T-helper 1 cell treated with Interleukin-12 subunit alpha and Interleukin-12 subunit beta and Interleukin-4 antibody, amounts not matched to agents 30 μg/mL and 1 μg/mL, for 36 hours (primary cell): ENCODE measurements around the gene POU2AF1.

Experiments used
- H3K27ac Mint-ChIP-seq: one replicate; pipeline ENCODE4 v1.8.0; 2021; ENCODE audit warnings: mild to moderate bottlenecking, mixed read lengths
- H3K27me3 Mint-ChIP-seq: one replicate; pipeline ENCODE4 v1.8.0; 2021; ENCODE audit warnings: low read depth, mixed read lengths
- H3K36me3 Mint-ChIP-seq: one replicate; pipeline ENCODE4 v1.8.0; 2021; ENCODE audit warnings: low read depth, mixed read lengths
- H3K4me1 Mint-ChIP-seq: one replicate; pipeline ENCODE4 v1.8.0; 2021; ENCODE audit warnings: low read depth, mixed read lengths
- H3K4me3 Mint-ChIP-seq: one replicate; pipeline ENCODE4 v1.8.0; 2021; ENCODE audit warnings: mild to moderate bottlenecking, moderate library complexity, mixed read lengths
- H3K9me3 Mint-ChIP-seq: one replicate; pipeline ENCODE4 v1.8.0; 2021; ENCODE audit warnings: mixed read lengths

POU2AF1 gene

GRCh38 chr11:111384494-111384893 is 5.4 kb upstream of the POU2AF1 start:
- Mint-ChIP-seq H3K27me3 (no peaks in the 10 kb centered on the region), H3K4me1 (peaks cover 18% of the 10 kb centered on the region), H3K4me3 (no peak overlapping the region), H3K36me3 (peaks cover 2% of the 10 kb centered on the region), H3K27ac (no peak overlapping the region), H3K9me3 (peaks cover 8% of the 10 kb centered on the region)

GRCh38 chr11:111382451-111382850 is 3.4 kb upstream of the POU2AF1 start:
- peaks cover 3% of the 10 kb centered on the region for H3K9me3 Mint-ChIP-seq
- no peak overlapping the region for H3K4me3 Mint-ChIP-seq
- peaks cover 28% of the 10 kb centered on the region for H3K4me1 Mint-ChIP-seq
- peaks cover 2% of the 10 kb centered on the region for H3K36me3 Mint-ChIP-seq
- H3K27ac Mint-ChIP-seq = no peak overlapping the region
- H3K27me3 Mint-ChIP-seq = no peaks in the 10 kb centered on the region

DNA sequence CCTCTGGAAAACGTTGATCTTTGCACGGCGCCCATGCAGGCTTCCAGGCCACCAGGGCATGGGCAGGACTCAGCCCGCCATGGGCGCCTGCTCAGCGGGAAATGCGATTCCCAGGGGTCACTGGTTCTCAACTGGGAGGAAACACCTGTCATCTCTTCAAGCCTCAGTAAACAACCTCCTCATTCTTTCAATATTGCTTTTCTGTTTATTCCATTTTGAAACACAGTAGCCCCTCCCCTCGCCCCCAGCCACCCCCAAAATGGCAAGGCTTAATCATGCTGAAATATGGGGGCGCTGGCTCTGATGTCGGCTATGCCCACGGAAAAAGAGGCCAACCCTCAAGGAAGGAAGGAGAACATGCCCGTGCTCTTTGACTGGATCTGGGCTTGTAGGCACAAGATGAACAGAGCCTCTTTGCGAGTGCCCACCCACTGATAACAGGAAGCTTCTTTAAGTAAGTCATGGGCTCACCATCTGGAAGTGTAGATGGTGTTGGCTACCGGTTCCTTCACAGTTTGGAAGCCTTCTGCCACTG is 594 bp upstream of the POU2AF1 start:
- Mint-ChIP-seq H3K27me3 (no peaks in the 10 kb centered on the region), H3K4me1 (peaks cover 45% of the 10 kb centered on the region), H3K36me3 (no peaks in the 10 kb centered on the region), H3K9me3 (no peaks in the 10 kb centered on the region), H3K27ac (peak overlapping the region; percentile 97), H3K4me3 (peak overlapping the region; percentile 58)

GRCh38 chr11:111378185-111378860 is 752 bp downstream of the POU2AF1 start:
- no peaks in the 10 kb centered on the region for H3K9me3 Mint-ChIP-seq
- no peaks in the 10 kb centered on the region for H3K36me3 Mint-ChIP-seq
- peak overlapping the region; percentile 89 for H3K4me3 Mint-ChIP-seq
- peaks cover 48% of the 10 kb centered on the region for H3K4me1 Mint-ChIP-seq
- no peaks in the 10 kb centered on the region for H3K27me3 Mint-ChIP-seq
- peak overlapping the region; percentile 97 for H3K27ac Mint-ChIP-seq

- H3K27ac Mint-ChIP-seq = peak overlapping the region; percentile 62
- H3K36me3 Mint-ChIP-seq = no peaks in the 10 kb centered on the region
- peaks cover 57% of the 10 kb centered on the region for H3K4me1 Mint-ChIP-seq
- H3K4me3 Mint-ChIP-seq = peak overlapping the region; percentile 25
- H3K9me3 Mint-ChIP-seq = no peaks in the 10 kb centered on the region
- no peaks in the 10 kb centered on the region for H3K27me3 Mint-ChIP-seq
Measured at GRCh38 chr11:111376181-111376871, 2.7 kb downstream of the POU2AF1 start.

DNA sequence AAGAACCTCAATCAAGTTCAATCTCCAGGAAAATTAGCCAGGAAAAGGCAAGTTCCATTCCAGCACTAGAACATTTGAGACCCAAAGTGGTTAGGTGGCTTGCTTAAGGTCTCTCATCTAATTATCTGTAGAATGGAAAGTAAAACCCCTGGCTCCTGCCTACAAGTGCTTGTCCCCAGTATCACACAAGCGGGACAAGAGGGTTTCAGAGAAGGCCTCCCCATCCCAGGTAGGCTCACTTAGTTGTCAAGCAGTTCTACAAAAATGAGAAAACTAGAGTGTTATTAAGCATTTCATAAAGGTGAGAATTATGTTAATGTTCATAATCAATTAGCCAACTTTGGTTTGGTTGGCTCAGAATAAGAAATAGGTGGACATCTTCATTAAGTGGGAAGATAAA is 5.5 kb downstream of the POU2AF1 start:
- Mint-ChIP-seq H3K4me3 (no peak overlapping the region), H3K9me3 (peaks cover 4% of the 10 kb centered on the region), H3K4me1 (peaks cover 47% of the 10 kb centered on the region), H3K27ac (no peak overlapping the region), H3K27me3 (no peaks in the 10 kb centered on the region), H3K36me3 (peaks cover 10% of the 10 kb centered on the region)

DNA sequence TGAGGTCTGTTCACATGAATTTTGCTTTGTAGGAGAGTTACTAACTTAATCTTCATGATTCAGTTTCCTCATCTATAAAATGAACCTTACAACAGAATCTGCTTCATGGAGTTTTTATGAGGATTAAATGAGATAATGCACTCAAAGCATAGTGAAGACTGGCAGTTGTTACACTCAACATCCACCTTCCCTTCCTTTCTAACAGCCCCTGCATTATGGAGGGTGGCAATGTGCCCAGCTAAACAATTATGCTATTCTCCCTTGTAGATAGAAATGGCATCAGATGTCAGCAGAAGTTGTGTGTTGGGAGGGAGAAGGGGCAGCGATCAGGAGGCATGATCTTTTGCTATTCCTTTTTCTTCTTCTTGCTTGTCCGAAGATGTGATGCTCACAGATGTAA is 6.5 kb downstream of the POU2AF1 start:
- Mint-ChIP-seq H3K9me3 (peaks cover 4% of the 10 kb centered on the region), H3K36me3 (peaks cover 10% of the 10 kb centered on the region), H3K4me3 (no peak overlapping the region), H3K27ac (no peak overlapping the region), H3K4me1 (peaks cover 38% of the 10 kb centered on the region), H3K27me3 (no peaks in the 10 kb centered on the region)

DNA sequence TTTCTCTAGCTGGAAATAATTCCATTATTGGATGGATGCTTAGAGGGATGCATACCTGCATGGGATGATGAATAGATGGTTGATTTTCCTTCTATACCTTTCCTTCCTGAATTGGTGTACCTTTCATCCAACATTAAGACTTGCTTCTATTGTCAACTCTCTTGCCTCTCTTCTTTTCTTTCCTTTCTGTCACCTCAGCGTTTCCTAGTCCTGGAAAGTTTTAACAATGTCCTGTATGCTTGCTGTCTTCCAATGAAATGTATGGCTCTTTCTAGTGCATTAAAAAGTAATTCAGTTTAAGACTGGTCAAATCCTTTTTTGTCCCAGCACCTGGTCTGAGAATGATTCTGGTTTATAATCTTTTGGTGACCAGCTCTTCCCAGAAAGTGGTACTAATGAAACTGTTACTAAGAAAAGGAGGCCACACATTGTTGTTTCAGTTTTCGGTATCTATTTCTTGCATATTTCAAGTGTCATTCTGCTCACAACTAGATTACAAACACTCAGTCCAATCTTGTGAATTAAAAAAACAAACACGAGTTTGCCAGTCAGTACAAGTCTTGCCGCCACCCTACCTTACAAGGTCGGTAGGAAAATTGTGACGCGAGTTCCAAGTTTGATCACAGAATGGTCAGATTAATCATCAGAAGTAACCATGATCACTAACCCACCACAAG is 8.0 kb downstream of the POU2AF1 start:
- peaks cover 25% of the 10 kb centered on the region for H3K4me1 Mint-ChIP-seq
- H3K27ac Mint-ChIP-seq = peak overlapping the region; percentile 56
- peaks cover 17% of the 10 kb centered on the region for H3K36me3 Mint-ChIP-seq
- H3K4me3 Mint-ChIP-seq = peak overlapping the region; percentile 8
- no peaks in the 10 kb centered on the region for H3K27me3 Mint-ChIP-seq
- peaks cover 10% of the 10 kb centered on the region for H3K9me3 Mint-ChIP-seq

DNA sequence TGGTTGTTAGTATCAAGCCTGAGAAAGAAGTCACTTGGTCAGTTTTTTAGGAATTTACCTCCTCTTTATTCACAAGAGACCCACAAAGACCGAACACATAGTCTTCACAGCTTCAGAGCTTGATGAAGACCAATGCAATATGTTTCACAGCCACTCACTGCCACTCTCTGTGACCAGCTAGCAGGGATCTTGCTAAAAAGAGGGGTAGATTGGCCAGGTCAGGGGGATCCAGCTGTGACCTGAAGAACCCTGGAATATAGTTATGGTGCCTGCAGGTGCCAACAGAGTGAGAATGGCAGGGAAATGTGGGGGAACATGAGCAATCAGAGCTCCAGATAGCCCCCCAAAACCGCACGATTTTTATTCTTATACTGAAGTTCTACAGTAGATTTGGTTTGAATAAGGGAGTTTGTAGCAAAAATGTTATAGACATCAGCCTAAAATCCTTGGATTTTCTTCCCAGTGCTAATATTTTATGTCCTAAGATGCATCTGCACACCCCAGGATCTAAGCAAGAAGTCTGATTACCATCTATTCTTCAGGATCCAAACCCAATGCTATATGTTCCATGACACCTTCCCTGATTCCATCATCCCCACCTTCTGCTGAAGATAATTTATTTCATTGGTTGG is 8.7 kb downstream of the POU2AF1 start:
- no peak overlapping the region for H3K27ac Mint-ChIP-seq
- H3K4me3 Mint-ChIP-seq = no peak overlapping the region
- peaks cover 18% of the 10 kb centered on the region for H3K36me3 Mint-ChIP-seq
- no peaks in the 10 kb centered on the region for H3K27me3 Mint-ChIP-seq
- H3K4me1 Mint-ChIP-seq = peaks cover 25% of the 10 kb centered on the region
- H3K9me3 Mint-ChIP-seq = peaks cover 10% of the 10 kb centered on the region

DNA sequence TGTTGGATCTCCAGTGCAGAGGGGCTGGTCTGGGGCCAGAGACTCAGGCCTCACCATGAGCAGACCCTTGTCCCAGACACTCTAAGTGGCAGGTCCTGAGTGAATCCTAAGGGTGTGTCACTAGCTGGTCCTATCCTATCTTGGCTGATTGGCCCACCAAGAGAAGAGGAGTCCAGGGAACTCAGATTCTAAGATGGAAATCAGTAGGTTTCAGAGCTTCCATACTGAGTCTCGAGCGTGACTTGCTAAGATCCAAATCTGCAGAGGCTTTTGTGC is 10.9 kb downstream of the POU2AF1 start:
- Mint-ChIP-seq H3K27me3 (no peaks in the 10 kb centered on the region), H3K9me3 (peaks cover 10% of the 10 kb centered on the region), H3K4me1 (peaks cover 19% of the 10 kb centered on the region), H3K4me3 (no peak overlapping the region), H3K36me3 (peaks cover 21% of the 10 kb centered on the region), H3K27ac (no peak overlapping the region)

DNA sequence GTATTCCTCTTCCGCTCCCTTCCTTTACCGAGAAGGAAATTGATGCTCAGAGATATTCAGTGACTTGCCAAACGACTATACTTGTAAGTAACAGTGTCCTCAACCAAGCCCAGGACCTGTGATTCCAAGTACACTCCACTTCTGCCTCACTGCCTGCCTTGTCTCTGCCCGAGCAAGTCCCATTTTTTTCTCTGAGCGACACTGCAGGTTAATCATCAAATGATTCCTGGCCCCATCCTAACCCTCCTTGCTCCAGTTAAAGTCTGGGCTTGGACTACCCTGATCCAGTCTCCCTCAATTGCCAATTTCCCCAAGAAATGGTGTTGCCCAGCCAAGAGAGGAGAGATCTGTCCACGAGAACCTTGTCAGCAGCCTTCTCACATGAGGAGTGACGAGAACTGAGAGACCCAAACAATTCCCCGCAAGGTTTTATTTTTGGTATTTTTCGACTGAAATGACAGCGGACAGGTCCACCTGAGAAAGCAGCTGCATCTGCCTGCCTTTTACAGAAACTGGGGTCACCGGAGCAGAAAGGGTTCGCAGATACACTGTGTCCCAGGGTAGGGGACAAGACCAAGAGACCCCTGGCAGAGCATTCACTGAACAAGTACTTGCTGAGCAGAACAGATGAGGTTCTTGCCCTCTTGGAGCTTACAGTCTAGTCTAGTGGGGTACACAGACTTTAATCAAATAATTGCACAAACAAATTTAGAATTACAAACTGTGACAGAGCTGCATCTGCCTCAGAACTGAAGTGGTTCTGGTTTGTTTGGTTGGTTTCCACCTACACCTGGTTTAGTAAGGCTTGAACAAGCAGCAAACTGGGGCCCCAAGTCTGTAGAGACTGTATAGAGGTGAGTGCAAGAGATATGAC is 11.4 kb downstream of the POU2AF1 start:
- H3K4me3 Mint-ChIP-seq = no peak overlapping the region
- H3K9me3 Mint-ChIP-seq = peaks cover 10% of the 10 kb centered on the region
- no peaks in the 10 kb centered on the region for H3K27me3 Mint-ChIP-seq
- H3K27ac Mint-ChIP-seq = no peak overlapping the region
- peaks cover 21% of the 10 kb centered on the region for H3K36me3 Mint-ChIP-seq
- peaks cover 15% of the 10 kb centered on the region for H3K4me1 Mint-ChIP-seq

- Mint-ChIP-seq H3K27ac (no peak overlapping the region), H3K36me3 (peaks cover 23% of the 10 kb centered on the region), H3K27me3 (no peaks in the 10 kb centered on the region), H3K4me1 (peaks cover 16% of the 10 kb centered on the region), H3K4me3 (no peak overlapping the region), H3K9me3 (peaks cover 10% of the 10 kb centered on the region)
Measured at GRCh38 chr11:111366560-111367410, 12.3 kb downstream of the POU2AF1 start.
